Smooth muscle cell (in vitro differentiated cells): ENCODE measurements around the gene IL17D. TPM values are rescaled to one million over a fixed set of nuclear protein-coding genes. Genes with fewer than 3 reads are reported as not detected.

Experiments used
- DNase-seq: peaks from one replicate; lab custom pipeline; 2025; ENCODE audit not compliant: unreplicated experiment; lab: John Stamatoyannopoulos, UW
- H2AFZ ChIP-seq: fragments of 200-600 bp; sonication (generic); 2 replicates; pipeline ENCODE4 v1.6.0; 2016; ENCODE audit warnings: antibody characterized with exemption, low read depth, mild to moderate bottlenecking
- H3F3A ChIP-seq: fragments of 200-600 bp; sonication (generic); 2 replicates; pipeline ENCODE4 v1.6.0; 2017; ENCODE audit warnings: antibody characterized with exemption, low read depth
- H3K27ac ChIP-seq: fragments of 200-600 bp; sonication (generic); 2 replicates; pipeline ENCODE4 v1.5.1; 2016; ENCODE audit warnings: low read depth, mild to moderate bottlenecking
- H3K27me3 ChIP-seq: fragments of 200-600 bp; sonication (generic); 2 replicates; pipeline ENCODE4 v1.6.1; 2016; ENCODE audit warnings: low read depth, mild to moderate bottlenecking
- H3K36me3 ChIP-seq: fragments of 200-600 bp; sonication (generic); 2 replicates; pipeline ENCODE4 v1.5.1; 2016; ENCODE audit warnings: low read depth
- H3K4me1 ChIP-seq: fragments of 200-600 bp; sonication (generic); 2 replicates; pipeline ENCODE4 v1.5.1; 2016; ENCODE audit warnings: low read depth
- H3K4me2 ChIP-seq: fragments of 200-600 bp; sonication (generic); 2 replicates; pipeline ENCODE4 v1.6.0; 2016; ENCODE audit warnings: mild to moderate bottlenecking
- H3K4me3 ChIP-seq: fragments of 200-600 bp; sonication (generic); 2 replicates; pipeline ENCODE4 v1.5.1; 2016; ENCODE audit warnings: mild to moderate bottlenecking
- H3K79me2 ChIP-seq: fragments of 200-600 bp; sonication (generic); 2 replicates; pipeline ENCODE4 v1.6.0; 2016; ENCODE audit warnings: low read depth, mild to moderate bottlenecking
- H3K9ac ChIP-seq: fragments of 200-600 bp; sonication (generic); 2 replicates; pipeline ENCODE4 v1.6.0; 2016; ENCODE audit warnings: low read depth
- H3K9me3 ChIP-seq: fragments of 200-600 bp; sonication (generic); replicated peaks from 2 replicates; pipeline ENCODE4 v1.5.1; 2016; ENCODE audit warnings: low read depth
- H4K20me1 ChIP-seq: fragments of 200-600 bp; sonication (generic); 2 replicates; pipeline ENCODE4 v1.6.0; 2016; ENCODE audit warnings: low read depth
- WGBS: methylation state at CpG from one replicate; pipeline ENCODE4 v1.1.7; 2016; ENCODE audit warnings: low lambda C conversion rate; 5-methylcytosine and 5-hydroxymethylcytosine counted together
- polyA plus RNA-seq: library from polyadenylated mRNA; unstranded; fragments of >200 nt; fragmentation: Nextera tagmentation; extraction: Ambion mirVana; gene quantifications from 2 replicates; pipeline ENCODE4 v1.2.1, GENCODE V29; 2016
- total RNA-seq: library from RNA; depleted of rRNA; stranded (reverse); fragments of >200 nt; gene quantifications from 2 replicates; pipeline ENCODE4 v1.2.3, GENCODE V29; 2014
- TF ChIP-seq, protein P1 (sequence below): fragments of 200-600 bp; sonication (generic); IDR thresholded peaks from 2 replicates; pipeline ENCODE4 v1.5.1; 2017; ENCODE audit warnings: borderline replicate concordance, mild to moderate bottlenecking, antibody characterized with exemption; ENCODE audit not compliant: insufficient read depth, poor library complexity, severe bottlenecking

Gene IL17D
- total and polyA plus RNA-seq, 2 experiments from 2014 or later = 4.1 to 7.0 TPM

DNA sequence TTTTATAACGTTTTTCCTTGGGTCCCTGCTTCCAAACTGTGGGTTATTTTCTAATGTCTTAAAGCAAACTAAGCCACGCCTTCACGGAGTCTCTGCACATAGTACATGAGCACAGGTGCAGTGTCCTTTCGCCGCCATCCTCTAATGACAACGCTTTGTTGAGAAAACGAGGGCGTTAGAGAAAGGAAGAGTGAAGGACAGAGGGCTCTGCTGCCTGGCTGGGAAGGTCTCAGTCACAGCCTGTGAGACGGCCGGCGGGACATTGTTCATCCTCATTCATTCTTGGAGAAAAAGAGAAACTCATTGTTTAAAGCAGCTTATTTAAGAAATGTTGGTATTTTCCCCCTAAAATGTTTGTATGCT, 9.5 kb downstream of the IL17D start:
- TF ChIP-seq, protein P1, sequence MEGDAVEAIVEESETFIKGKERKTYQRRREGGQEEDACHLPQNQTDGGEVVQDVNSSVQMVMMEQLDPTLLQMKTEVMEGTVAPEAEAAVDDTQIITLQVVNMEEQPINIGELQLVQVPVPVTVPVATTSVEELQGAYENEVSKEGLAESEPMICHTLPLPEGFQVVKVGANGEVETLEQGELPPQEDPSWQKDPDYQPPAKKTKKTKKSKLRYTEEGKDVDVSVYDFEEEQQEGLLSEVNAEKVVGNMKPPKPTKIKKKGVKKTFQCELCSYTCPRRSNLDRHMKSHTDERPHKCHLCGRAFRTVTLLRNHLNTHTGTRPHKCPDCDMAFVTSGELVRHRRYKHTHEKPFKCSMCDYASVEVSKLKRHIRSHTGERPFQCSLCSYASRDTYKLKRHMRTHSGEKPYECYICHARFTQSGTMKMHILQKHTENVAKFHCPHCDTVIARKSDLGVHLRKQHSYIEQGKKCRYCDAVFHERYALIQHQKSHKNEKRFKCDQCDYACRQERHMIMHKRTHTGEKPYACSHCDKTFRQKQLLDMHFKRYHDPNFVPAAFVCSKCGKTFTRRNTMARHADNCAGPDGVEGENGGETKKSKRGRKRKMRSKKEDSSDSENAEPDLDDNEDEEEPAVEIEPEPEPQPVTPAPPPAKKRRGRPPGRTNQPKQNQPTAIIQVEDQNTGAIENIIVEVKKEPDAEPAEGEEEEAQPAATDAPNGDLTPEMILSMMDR = no peak
- Histone ChIP-seq H3K9ac (no peak overlapping the region), H3F3A (peaks cover 12% of the 10 kb centered on the region), H3K36me3 (no peaks in the 10 kb centered on the region), H3K9me3 (no peaks in the 10 kb centered on the region), H3K79me2 (no peaks in the 10 kb centered on the region), H4K20me1 (no peaks in the 10 kb centered on the region), H3K4me1 (peaks cover 15% of the 10 kb centered on the region), H3K4me3 (peak overlapping the region; percentile 33), H3K27me3 (no peaks in the 10 kb centered on the region), H3K27ac (peak overlapping the region; percentile 84), H3K4me2 (peak overlapping the region; percentile 82), H2AFZ (peak overlapping the region; percentile 22)
- WGBS = 38% methylated on average over 11 of the region's 11 CpGs
- no peak for DNase-seq

DNA sequence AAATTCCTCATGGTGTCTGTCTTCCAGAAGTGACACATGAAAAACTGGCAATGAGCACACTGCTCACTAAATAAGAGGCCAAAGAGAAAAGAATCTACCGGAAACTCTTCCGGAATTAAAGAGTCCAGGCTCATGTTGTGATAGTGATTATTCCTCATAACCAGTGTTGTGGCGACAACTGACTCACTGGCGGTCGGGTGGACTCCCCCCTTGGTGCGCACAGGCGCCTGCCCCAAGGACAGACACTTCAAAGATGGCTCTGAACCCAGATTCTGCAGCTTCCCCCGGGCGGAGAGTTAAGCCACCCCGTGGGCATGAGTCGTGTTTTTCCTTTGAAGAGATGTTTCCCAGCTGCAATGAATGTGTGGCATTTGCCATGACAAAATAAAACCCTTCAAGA, 10.3 kb downstream of the IL17D start:
- Histone ChIP-seq H3K27ac (peak overlapping the region; percentile 84), H3K9ac (no peak overlapping the region), H3K9me3 (no peaks in the 10 kb centered on the region), H3K79me2 (no peaks in the 10 kb centered on the region), H3K4me3 (no peak overlapping the region), H3K27me3 (no peaks in the 10 kb centered on the region), H2AFZ (no peak overlapping the region), H3K4me2 (peak overlapping the region; percentile 82), H3K4me1 (peaks cover 15% of the 10 kb centered on the region), H4K20me1 (no peaks in the 10 kb centered on the region), H3K36me3 (no peaks in the 10 kb centered on the region), H3F3A (peaks cover 12% of the 10 kb centered on the region)
- 41% methylated on average over 11 of the region's 11 CpGs for WGBS
- TF ChIP-seq, protein P1 = no peak
- no peak for DNase-seq

DNA sequence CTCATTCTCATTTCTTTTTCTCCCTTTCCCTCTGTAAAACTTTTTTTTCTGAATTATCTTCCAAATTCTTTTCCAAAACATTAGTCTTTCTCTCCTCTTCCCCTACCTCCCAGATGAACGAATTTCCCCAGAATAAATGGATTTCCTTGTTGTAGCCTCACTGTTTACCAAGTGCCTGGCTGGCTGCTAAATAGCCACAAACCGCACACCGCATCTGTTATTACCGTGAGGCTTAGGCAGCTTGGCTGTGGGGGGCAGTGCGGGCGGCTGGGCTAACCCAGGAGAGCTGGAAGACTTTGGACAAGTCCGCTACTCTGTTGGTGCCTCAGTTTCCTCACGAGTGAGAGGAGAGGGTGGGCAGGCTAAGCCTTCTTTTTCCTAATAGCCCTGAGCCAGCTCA, 10.7 kb downstream of the IL17D start:
- no peak overlapping the region for H2AFZ ChIP-seq
- H3K4me2 ChIP-seq = peak overlapping the region; percentile 82
- H3K4me1 ChIP-seq = peaks cover 15% of the 10 kb centered on the region
- peak overlapping the region; percentile 84 for H3K27ac ChIP-seq
- DNase-seq = no peak
- TF ChIP-seq, protein P1 = no peak
- 67% methylated on average over 8 of the region's 8 CpGs for WGBS
- no peaks in the 10 kb centered on the region for H3K79me2 ChIP-seq
- H4K20me1 ChIP-seq = no peaks in the 10 kb centered on the region
- no peaks in the 10 kb centered on the region for H3K36me3 ChIP-seq
- peaks cover 12% of the 10 kb centered on the region for H3F3A ChIP-seq
- no peak overlapping the region for H3K9ac ChIP-seq
- no peak overlapping the region for H3K4me3 ChIP-seq
- no peaks in the 10 kb centered on the region for H3K27me3 ChIP-seq
- no peaks in the 10 kb centered on the region for H3K9me3 ChIP-seq

DNA sequence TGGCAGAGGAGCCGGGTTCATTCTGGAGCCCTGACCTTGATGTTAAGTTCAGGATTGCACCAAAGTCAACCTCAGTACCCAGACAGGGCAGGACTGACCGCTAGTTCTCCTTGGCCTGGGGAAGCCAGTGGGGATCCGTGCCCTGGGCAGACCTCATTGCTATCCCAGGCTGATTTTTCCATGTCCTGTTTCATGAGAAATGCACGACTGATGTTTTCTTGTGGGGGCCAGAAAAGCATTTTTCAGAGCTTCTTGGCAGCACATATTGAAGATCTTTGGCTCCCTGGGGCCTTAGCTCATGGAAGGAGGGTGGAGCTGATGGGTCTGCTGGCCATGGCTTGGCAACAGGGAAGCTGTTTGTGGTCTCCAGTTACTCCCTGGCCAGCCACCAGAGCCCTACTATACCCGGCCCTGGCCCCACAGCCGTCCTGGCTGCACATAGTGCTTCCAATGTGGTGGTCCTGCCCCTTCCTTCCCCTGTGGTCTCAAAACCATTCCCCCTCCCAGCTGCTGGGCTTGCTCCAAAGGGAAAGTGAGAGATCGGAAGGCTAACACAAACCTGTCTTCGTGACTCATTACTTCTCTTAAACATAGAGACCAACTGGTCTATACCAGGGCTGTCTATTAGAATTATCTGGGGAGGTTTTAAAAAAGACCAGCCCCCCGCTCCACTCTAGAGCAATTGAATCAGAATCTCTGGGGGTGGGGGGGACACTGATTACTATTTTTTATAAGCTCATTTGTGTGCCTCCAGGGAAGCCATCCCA, 11.2 kb downstream of the IL17D start:
- TF ChIP-seq, protein P1 = no peak
- DNase-seq = no peak
- Histone ChIP-seq H3F3A (peaks cover 12% of the 10 kb centered on the region), H3K4me2 (peak overlapping the region; percentile 82), H2AFZ (no peak overlapping the region), H3K27me3 (peaks cover 3% of the 10 kb centered on the region), H3K9me3 (no peaks in the 10 kb centered on the region), H4K20me1 (no peaks in the 10 kb centered on the region), H3K9ac (no peak overlapping the region), H3K4me3 (no peak overlapping the region), H3K79me2 (no peaks in the 10 kb centered on the region), H3K4me1 (peaks cover 15% of the 10 kb centered on the region), H3K36me3 (no peaks in the 10 kb centered on the region), H3K27ac (peak overlapping the region; percentile 84)
- 78% methylated on average over 9 of the region's 9 CpGs for WGBS
